HepG2 (cell line): ENCODE data around the gene CFAP97D1. TPM values are rescaled to one million over a fixed set of nuclear protein-coding genes. Genes with fewer than 3 reads are reported as not detected.

ENCODE experiments used
- ATAD3A ChIP-seq: sonication (generic); formaldehyde crosslinking; IDR thresholded peaks from 2 replicates; pipeline ENCODE4 v1.4.0; 2020; ENCODE audit warnings: missing genetic modification reagents
- CENPT ChIP-seq: sonication (generic); formaldehyde crosslinking; IDR thresholded peaks from 2 replicates; pipeline ENCODE4 v1.8.0; 2022; ENCODE audit warnings: low read depth, mild to moderate bottlenecking, moderate library complexity, missing genetic modification reagents
- ELF1 ChIP-seq: sonication (generic); formaldehyde crosslinking; IDR thresholded peaks from 2 replicates; pipeline ENCODE4 v1.4.0; 2020; ENCODE audit warnings: missing genetic modification reagents
- FOXO1 ChIP-seq: sonication (generic); formaldehyde crosslinking; IDR thresholded peaks from 2 replicates; pipeline ENCODE4 v1.4.0; 2020; ENCODE audit warnings: missing genetic modification reagents
- HNF1B ChIP-seq: sonication (generic); formaldehyde crosslinking; IDR thresholded peaks from 2 replicates; pipeline ENCODE4 v1.5.1; 2020; ENCODE audit warnings: mild to moderate bottlenecking, moderate library complexity, missing genetic modification reagents
- MED13 ChIP-seq: sonication (generic); formaldehyde crosslinking; IDR thresholded peaks from 2 replicates; pipeline ENCODE4 v1.5.0; 2020; ENCODE audit warnings: missing genetic modification reagents
- MYNN ChIP-seq: sonication (generic); formaldehyde crosslinking; IDR thresholded peaks from 2 replicates; pipeline ENCODE4 v1.4.0; 2020; ENCODE audit warnings: mild to moderate bottlenecking, low read depth, missing genetic modification reagents
- NCOA2 ChIP-seq: sonication (generic); formaldehyde crosslinking; IDR thresholded peaks from 2 replicates; pipeline ENCODE4 v1.8.0; 2022; ENCODE audit warnings: inconsistent platforms
- SALL2 ChIP-seq: sonication (generic); formaldehyde crosslinking; IDR thresholded peaks from 2 replicates; pipeline ENCODE4 v1.8.1; 2023; ENCODE audit warnings: mild to moderate bottlenecking, missing genetic modification reagents, inconsistent platforms
- SMAD9 ChIP-seq: sonication (generic); formaldehyde crosslinking; IDR thresholded peaks from 2 replicates; pipeline ENCODE4 v1.5.1; 2020; ENCODE audit warnings: mild to moderate bottlenecking, missing genetic modification reagents
- TFE3 ChIP-seq: IDR thresholded peaks from 2 replicates; pipeline ENCODE4 v1.6.1; 2016
- ZFP36L1 ChIP-seq: sonication (generic); formaldehyde crosslinking; IDR thresholded peaks from 2 replicates; pipeline ENCODE4 v1.8.0; 2022; ENCODE audit warnings: mild to moderate bottlenecking, missing genetic modification reagents, moderate library complexity
- ZFP36L2 ChIP-seq: sonication (generic); formaldehyde crosslinking; IDR thresholded peaks from 2 replicates; pipeline ENCODE4 v1.4.0; 2020; ENCODE audit warnings: missing genetic modification reagents
- ZNF326 ChIP-seq: sonication (generic); formaldehyde crosslinking; IDR thresholded peaks from 2 replicates; pipeline ENCODE4 v1.4.0; 2020; ENCODE audit warnings: missing genetic modification reagents, borderline replicate concordance
- ZNF547 ChIP-seq: sonication (generic); formaldehyde crosslinking; IDR thresholded peaks from 2 replicates; pipeline ENCODE4 v1.5.1; 2020; ENCODE audit warnings: mild to moderate bottlenecking, missing genetic modification reagents
- ZNF572 ChIP-seq: sonication (generic); formaldehyde crosslinking; IDR thresholded peaks from 2 replicates; pipeline ENCODE4 v1.5.1; 2020; ENCODE audit warnings: mild to moderate bottlenecking, missing genetic modification reagents
- ZNF652 ChIP-seq: IDR thresholded peaks from 2 replicates; pipeline ENCODE4 v1.6.1; 2016; ENCODE audit warnings: low read depth, borderline replicate concordance
- ZSCAN21 ChIP-seq: sonication (generic); formaldehyde crosslinking; IDR thresholded peaks from 2 replicates; pipeline ENCODE4 v1.8.0; 2022; ENCODE audit warnings: mild to moderate bottlenecking, missing genetic modification reagents, moderate library complexity, borderline replicate concordance
- ZSCAN5A ChIP-seq: sonication (generic); formaldehyde crosslinking; IDR thresholded peaks from 2 replicates; pipeline ENCODE4 v1.8.0; 2022; ENCODE audit warnings: mild to moderate bottlenecking, missing genetic modification reagents, borderline replicate concordance
- polyA plus RNA-seq, 8 experiments: library from polyadenylated mRNA; depleted of rRNA in 3 of 8; stranded (reverse) in 7 of 8; unstranded in 1 of 8; fragments of >200 nt; fragmentation: Illumina TruSeq in 4 of 8; extraction: Trizol in 4 of 8; gene quantifications; 2 replicates each; pipeline versions ENCODE4 v1.2.1 to v1.2.3, GENCODE V29; 2011 to 2016; ENCODE audit warnings: low read depth in 4 of 8, missing spikeins in 1 of 8, mixed read lengths in 1 of 8; ENCODE audit not compliant: insufficient read depth in 1 of 8
- total RNA-seq, 5 experiments: library from RNA; depleted of rRNA; stranded (reverse); fragments of >200 nt; fragmentation: Illumina TruSeq; extraction: Trizol; gene quantifications; 2 replicates each; pipeline ENCODE4 v1.2.3, GENCODE V29; 2016; ENCODE audit warnings: low read depth in 1 of 5
- TF ChIP-seq, protein P1 (sequence below): sonication (generic); formaldehyde crosslinking; IDR thresholded peaks from 2 replicates; pipeline ENCODE4 v1.4.0; 2020; ENCODE audit warnings: mild to moderate bottlenecking, missing genetic modification reagents, borderline replicate concordance
- TF ChIP-seq, protein P2 (sequence below): sonication (generic); formaldehyde crosslinking; IDR thresholded peaks from 2 replicates; pipeline ENCODE4 v1.5.0; 2020; ENCODE audit warnings: missing genetic modification reagents, mild to moderate bottlenecking, borderline replicate concordance
- TF ChIP-seq, protein P3 (sequence below): sonication (generic); formaldehyde crosslinking; IDR thresholded peaks from 2 replicates; pipeline ENCODE4 v1.5.0; 2020; ENCODE audit warnings: mild to moderate bottlenecking, low read depth, missing genetic modification reagents, borderline replicate concordance

Gene CFAP97D1
- total and polyA plus RNA-seq, 2 of the 13 experiments (the other 11 are each of a cell fraction or from before 2014, with no cell fraction given): 0.02 TPM; not detected in 1

- TF ChIP-seq TFE3 (CRISPR knock-in tag) (peak; percentile 62; the same call in 1 of the 2 replicates), ZNF326 (no peak), ELF1 (CRISPR knock-in tag) (no peak), ZNF652 (CRISPR knock-in tag) (peak; percentile 82), ZFP36L2 (CRISPR knock-in tag) (no peak), ZFP36L1 (CRISPR knock-in tag) (no peak), NCOA2 (CRISPR knock-in tag) (peak; percentile 48), FOXO1 (CRISPR knock-in tag) (peak; percentile 56), SALL2 (CRISPR knock-in tag) (0 out of 2 replicates have a peak, but pooled peaks have one; percentile 39), ZSCAN5A (CRISPR knock-in tag) (no peak), CENPT (no peak), ZSCAN21 (CRISPR knock-in tag) (peak; percentile 38; the same call in 1 of the 2 replicates), SMAD9 (no peak), ATAD3A (CRISPR knock-in tag) (no peak), ZNF547 (CRISPR knock-in tag) (peak; percentile 67; the same call in 1 of the 2 replicates), HNF1B (CRISPR knock-in tag) (peak; percentile 62; the same call in 1 of the 2 replicates), MYNN (no peak), ZNF572 (CRISPR knock-in tag) (no peak), MED13 (CRISPR knock-in tag) (no peak)
- TF ChIP-seq, protein P1, sequence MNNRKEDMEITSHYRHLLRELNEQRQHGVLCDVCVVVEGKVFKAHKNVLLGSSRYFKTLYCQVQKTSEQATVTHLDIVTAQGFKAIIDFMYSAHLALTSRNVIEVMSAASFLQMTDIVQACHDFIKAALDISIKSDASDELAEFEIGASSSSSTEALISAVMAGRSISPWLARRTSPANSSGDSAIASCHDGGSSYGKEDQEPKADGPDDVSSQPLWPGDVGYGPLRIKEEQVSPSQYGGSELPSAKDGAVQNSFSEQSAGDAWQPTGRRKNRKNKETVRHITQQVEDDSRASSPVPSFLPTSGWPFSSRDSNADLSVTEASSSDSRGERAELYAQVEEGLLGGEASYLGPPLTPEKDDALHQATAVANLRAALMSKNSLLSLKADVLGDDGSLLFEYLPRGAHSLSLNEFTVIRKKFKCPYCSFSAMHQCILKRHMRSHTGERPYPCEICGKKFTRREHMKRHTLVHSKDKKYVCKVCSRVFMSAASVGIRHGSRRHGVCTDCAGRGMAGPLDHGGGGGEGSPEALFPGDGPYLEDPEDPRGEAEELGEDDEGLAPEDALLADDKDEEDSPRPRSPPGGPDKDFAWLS (CRISPR knock-in tag): no peak
- TF ChIP-seq, protein P2, sequence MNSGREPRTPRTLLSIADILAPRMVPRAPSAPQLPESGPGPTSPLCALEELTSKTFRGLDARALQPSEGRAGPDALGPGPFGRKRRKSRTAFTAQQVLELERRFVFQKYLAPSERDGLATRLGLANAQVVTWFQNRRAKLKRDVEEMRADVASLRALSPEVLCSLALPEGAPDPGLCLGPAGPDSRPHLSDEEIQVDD: no peak
- TF ChIP-seq, protein P3, sequence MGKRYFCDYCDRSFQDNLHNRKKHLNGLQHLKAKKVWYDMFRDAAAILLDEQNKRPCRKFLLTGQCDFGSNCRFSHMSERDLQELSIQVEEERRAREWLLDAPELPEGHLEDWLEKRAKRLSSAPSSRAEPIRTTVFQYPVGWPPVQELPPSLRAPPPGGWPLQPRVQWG (CRISPR knock-in tag): no peak
Measured at GRCh38 chr17:43760254-43760852, 19.9 kb upstream of the CFAP97D1 start (continued).
